Subcutaneous adipose tissue (tissue), 4 donors: ENCODE results near the gene DHX35. TPM values are rescaled to one million over a fixed set of nuclear protein-coding genes. Genes with fewer than 3 reads are reported as not detected.

Experiments
- total RNA-seq, 4 donors: library from RNA; depleted of rRNA; stranded (reverse); fragments of >200 nt; gene quantifications; one replicate each; pipeline ENCODE4 v1.1.0, GENCODE V29; 2016
- TF ChIP-seq, protein P1 (sequence below): fragments of 450-650 bp; IDR thresholded peaks from one replicate; pipeline ENCODE4 v1.5.1; 2016; ENCODE audit warnings: low read depth, mild to moderate bottlenecking, control low read depth, antibody characterized with exemption, moderate library complexity

DHX35 gene
- total RNA-seq, 4 donors from 2014 or later, result 10.6 to 14.5 (median 12.5) TPM

DNA sequence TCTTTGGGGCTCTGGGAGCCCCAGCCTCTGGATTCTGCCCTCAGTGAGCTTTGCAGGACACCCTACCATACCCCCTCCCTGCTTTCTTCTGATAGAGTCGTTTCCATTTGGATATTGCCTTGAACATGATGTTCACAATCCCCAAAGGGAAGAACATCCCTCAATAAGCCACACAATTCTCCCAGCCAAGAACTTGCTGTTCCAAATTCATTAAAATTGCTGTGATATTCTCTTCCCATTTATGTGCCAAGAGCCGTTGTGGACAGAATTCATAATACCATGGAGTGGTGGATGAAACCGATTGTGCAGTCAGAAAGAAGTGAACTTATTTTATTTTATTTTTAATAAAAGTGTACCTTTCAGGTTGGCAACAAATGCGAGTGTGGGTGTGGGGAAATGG, 95.8 kb downstream of the DHX35 start:
- TF ChIP-seq, protein P1, sequence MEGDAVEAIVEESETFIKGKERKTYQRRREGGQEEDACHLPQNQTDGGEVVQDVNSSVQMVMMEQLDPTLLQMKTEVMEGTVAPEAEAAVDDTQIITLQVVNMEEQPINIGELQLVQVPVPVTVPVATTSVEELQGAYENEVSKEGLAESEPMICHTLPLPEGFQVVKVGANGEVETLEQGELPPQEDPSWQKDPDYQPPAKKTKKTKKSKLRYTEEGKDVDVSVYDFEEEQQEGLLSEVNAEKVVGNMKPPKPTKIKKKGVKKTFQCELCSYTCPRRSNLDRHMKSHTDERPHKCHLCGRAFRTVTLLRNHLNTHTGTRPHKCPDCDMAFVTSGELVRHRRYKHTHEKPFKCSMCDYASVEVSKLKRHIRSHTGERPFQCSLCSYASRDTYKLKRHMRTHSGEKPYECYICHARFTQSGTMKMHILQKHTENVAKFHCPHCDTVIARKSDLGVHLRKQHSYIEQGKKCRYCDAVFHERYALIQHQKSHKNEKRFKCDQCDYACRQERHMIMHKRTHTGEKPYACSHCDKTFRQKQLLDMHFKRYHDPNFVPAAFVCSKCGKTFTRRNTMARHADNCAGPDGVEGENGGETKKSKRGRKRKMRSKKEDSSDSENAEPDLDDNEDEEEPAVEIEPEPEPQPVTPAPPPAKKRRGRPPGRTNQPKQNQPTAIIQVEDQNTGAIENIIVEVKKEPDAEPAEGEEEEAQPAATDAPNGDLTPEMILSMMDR, result no peak

DNA sequence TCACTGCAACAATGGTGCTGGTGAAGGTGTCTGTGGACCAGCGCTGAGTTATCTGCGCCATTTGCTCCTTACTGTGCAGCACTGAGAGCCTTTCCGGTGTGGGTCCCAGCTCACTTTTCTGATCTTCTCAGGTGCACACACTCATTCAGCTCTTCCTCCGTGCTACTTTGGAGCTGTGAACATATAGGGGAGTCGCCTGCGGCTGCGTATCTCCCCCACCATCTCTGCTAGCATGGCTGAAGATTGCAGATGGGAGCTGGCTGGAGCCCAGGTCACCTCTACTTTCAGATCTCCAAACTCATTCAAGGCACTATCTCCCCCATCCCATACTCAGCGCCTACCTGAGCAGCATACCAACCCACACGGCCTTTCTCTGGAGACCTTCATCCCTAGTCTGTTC, 96.9 kb downstream of the DHX35 start:
- TF ChIP-seq, protein P1, result no peak

DNA sequence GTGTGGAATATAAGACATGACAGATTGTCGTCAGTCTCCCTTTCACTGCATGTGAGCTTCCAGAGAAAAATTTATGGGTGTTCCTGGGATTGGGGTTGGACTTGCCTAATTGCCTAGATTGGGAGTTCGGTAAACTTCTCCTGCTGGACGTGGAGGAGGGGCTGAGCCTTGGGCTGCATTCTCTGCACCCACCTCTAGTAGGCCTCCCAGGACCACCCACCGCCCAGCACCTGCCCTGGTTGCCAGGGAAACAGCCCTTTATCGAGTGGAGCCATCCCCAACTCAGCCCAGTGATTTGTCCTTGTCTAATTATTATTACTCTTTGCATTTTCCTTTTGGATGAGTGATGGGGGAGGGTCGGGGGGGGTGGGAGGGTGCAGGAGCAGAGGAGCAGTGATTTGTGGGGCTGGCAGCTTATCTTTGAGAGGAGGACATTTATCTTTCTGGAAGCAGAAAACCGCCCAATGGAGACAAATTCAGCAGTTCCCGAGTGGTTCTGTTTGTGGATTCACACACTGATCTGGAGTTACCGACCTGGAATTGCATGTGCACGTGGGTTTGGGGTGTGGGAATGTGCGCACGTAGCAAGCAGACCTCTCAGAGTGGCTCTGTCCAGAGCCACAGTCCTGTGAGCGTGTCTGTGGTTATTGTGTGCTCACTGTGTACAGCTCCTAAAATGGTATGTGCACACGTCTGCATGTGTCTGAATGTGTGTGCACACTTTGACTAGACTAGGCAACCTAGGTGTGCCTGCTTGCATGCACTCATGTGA, 104.5 kb downstream of the DHX35 start:
- TF ChIP-seq, protein P1, result no peak

DNA sequence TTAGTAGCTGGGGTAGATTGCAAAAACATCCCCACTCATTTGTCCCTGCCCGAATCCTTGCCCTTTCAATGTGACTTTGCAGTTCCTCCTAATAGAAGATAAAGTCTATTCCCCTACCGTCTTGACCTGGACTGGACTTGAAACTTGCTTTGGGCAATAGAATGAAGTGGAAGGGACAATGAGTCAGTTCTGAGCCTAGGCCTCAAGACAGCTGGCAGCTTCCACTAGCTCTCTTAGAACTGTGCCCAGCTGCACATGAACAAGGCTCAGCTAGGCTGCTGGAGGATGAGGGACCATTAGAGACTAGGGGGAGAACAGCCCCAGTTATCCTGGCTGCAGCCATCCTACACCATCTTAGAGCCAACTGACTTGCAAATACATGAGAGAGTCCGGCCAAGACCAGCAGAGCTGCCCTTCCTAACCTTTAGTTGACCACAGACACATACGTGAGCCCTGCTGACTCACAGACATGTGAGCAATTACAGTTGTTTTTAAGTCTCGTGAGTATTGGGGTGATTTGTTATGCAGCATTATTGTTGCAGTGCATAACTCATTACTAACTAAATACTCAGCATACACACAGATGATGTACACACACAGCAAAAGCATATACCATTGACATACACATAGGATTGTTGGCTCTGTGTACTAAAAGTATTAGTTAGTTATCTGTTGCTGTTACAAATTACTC, 105.5 kb downstream of the DHX35 start:
- TF ChIP-seq, protein P1, result no peak

DNA sequence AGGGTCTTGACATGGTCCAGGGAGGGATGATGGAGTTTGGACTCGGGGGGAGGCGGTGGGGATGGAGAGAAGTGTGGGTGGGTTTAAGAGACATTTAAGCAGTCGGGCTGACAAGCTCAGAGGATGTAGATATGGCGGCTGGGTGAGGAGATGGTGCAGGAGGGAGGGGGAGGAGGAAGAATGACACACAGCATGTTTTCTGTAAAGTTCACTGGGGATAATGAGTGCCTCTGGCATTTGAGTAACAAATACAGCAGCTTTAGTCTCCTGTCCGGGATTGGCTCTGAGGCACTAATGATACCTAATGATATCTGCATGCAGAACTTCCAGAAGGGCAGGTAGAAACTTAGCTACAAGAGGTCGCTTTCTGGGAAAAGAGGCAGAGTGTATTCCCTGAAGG, 107.8 kb downstream of the DHX35 start:
- TF ChIP-seq, protein P1, result no peak

DNA sequence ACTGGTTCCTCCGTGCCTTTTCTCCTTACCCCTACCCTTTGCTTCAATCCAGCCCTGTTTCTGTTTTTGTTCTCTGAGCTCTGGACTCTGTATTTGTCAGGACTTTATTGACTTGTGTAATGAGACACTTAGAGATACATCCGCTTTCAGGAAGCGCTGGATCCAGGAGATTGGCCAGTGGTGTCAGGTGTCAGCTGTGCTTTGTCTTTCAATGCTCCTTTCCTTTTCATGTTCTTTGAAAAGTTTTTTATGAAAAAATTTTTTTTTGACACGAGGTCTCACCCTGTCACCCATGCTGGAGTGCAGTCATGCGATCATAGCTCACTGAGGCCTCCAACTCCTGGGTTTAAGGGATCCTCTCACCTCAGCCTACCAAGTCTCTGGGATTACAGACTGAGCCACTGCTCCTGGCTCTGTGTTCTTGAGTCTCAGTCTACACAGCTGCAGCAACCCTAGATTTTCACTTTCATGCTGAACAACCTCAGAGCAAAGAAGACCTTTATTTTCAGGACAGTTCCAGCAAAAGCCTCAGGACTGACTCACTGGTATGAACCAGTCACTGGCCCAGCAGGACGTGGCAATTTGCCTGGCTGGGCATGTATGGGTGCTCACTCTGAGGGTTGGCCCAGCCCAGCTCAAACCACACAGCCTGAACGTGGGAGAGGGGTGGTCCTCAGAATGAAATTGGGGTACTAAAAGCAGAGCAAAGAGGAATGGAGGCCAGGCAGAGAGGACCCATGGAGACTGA, 108.5 kb downstream of the DHX35 start:
- TF ChIP-seq, protein P1, result no peak

DNA sequence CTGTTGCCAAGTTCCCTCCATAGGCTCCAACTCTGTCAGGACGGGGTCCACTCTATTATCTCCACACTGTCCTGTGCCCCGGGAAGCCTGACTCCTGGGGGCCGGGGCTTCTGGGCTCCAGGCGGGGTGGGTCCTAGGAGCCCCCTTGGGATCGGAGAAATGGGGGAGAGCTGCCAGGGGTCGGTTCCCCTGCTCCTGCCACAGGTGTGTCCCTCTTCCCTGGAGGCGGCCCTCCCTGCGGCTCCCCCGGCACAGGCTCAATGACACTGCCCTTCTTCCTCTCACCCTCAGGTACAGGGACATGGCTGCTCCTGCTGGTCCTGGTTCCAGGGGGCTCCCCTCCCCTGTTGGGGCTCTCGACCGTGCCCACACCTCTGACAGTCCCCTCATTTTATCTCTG, 110.0 kb downstream of the DHX35 start:
- TF ChIP-seq, protein P1, result no peak
